ENCODE data around the gene KCNK4. TPM values are rescaled to one million over a fixed set of nuclear protein-coding genes. Genes with fewer than 3 reads are reported as not detected.

KCNK4 gene
- total and polyA plus RNA-seq, 2 of the 13 experiments (the other 11 are each of a cell fraction or from before 2014, with no cell fraction given): not detected

GRCh38 chr11:64305075-64305690, 14.1 kb downstream of the KCNK4 start, which contains the start of gene ESRRA (continued):
- peak; percentile 17; the same call in 1 of the 2 replicates for TF ChIP-seq FOXK1 (CRISPR knock-in tag; IDR thresholded peaks at IDR 0.05; ENCODE audit: borderline replicate concordance, low read depth)
- TF ChIP-seq, protein P1, sequence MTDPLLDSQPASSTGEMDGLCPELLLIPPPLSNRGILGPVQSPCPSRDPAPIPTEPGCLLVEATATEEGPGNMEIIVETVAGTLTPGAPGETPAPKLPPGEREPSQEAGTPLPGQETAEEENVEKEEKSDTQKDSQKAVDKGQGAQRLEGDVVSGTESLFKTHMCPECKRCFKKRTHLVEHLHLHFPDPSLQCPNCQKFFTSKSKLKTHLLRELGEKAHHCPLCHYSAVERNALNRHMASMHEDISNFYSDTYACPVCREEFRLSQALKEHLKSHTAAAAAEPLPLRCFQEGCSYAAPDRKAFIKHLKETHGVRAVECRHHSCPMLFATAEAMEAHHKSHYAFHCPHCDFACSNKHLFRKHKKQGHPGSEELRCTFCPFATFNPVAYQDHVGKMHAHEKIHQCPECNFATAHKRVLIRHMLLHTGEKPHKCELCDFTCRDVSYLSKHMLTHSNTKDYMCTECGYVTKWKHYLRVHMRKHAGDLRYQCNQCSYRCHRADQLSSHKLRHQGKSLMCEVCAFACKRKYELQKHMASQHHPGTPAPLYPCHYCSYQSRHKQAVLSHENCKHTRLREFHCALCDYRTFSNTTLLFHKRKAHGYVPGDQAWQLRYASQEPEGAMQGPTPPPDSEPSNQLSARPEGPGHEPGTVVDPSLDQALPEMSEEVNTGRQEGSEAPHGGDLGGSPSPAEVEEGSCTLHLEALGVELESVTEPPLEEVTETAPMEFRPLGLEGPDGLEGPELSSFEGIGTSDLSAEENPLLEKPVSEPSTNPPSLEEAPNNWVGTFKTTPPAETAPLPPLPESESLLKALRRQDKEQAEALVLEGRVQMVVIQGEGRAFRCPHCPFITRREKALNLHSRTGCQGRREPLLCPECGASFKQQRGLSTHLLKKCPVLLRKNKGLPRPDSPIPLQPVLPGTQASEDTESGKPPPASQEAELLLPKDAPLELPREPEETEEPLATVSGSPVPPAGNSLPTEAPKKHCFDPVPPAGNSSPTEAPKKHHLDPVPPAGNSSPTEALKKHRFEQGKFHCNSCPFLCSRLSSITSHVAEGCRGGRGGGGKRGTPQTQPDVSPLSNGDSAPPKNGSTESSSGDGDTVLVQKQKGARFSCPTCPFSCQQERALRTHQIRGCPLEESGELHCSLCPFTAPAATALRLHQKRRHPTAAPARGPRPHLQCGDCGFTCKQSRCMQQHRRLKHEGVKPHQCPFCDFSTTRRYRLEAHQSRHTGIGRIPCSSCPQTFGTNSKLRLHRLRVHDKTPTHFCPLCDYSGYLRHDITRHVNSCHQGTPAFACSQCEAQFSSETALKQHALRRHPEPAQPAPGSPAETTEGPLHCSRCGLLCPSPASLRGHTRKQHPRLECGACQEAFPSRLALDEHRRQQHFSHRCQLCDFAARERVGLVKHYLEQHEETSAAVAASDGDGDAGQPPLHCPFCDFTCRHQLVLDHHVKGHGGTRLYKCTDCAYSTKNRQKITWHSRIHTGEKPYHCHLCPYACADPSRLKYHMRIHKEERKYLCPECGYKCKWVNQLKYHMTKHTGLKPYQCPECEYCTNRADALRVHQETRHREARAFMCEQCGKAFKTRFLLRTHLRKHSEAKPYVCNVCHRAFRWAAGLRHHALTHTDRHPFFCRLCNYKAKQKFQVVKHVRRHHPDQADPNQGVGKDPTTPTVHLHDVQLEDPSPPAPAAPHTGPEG (CRISPR knock-in tag; IDR thresholded peaks at IDR 0.05): no peak
- TF ChIP-seq, protein P2, sequence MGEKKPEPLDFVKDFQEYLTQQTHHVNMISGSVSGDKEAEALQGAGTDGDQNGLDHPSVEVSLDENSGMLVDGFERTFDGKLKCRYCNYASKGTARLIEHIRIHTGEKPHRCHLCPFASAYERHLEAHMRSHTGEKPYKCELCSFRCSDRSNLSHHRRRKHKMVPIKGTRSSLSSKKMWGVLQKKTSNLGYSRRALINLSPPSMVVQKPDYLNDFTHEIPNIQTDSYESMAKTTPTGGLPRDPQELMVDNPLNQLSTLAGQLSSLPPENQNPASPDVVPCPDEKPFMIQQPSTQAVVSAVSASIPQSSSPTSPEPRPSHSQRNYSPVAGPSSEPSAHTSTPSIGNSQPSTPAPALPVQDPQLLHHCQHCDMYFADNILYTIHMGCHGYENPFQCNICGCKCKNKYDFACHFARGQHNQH (CRISPR knock-in tag; IDR thresholded peaks at IDR 0.05): peak; percentile 53; the same call in 1 of the 2 replicates
- TF ChIP-seq GMEB1 (CRISPR knock-in tag; IDR thresholded peaks at IDR 0.05; ENCODE audit: borderline replicate concordance): 0 out of 2 replicates have a peak, but pooled peaks have one; percentile 54
- TF ChIP-seq ZNF260 (CRISPR knock-in tag; IDR thresholded peaks at IDR 0.05; ENCODE audit: borderline replicate concordance, low read depth): no peak
- TF ChIP-seq ZNF652 (CRISPR knock-in tag; IDR thresholded peaks at IDR 0.05; ENCODE audit: borderline replicate concordance, low read depth): no peak
- TF ChIP-seq RBM39 (IDR thresholded peaks at IDR 0.05; ENCODE audit: low read depth, low read length, poor library complexity, severe bottlenecking): peak; percentile 6
- TF ChIP-seq RARG (CRISPR knock-in tag; IDR thresholded peaks at IDR 0.05; ENCODE audit: low read depth): no peak
- TF ChIP-seq ZNF362 (CRISPR knock-in tag; IDR thresholded peaks at IDR 0.05; ENCODE audit: borderline replicate concordance): no peak
- no peak for TF ChIP-seq ZNF256 (CRISPR knock-in tag; conservative IDR thresholded peaks at IDR 0.05)
- TF ChIP-seq ZFP82 (CRISPR knock-in tag; IDR thresholded peaks at IDR 0.05; ENCODE audit: borderline replicate concordance): no peak
- no peak for TF ChIP-seq ZNF605 (CRISPR knock-in tag; IDR thresholded peaks at IDR 0.05)
- TF ChIP-seq GABPB1 (CRISPR knock-in tag; IDR thresholded peaks at IDR 0.05): peak; percentile 61; the same call in 1 of the 2 replicates
- no peak for TF ChIP-seq HMGA1 (CRISPR knock-in tag; conservative IDR thresholded peaks at IDR 0.05)
- TF ChIP-seq ZSCAN9 (CRISPR knock-in tag; IDR thresholded peaks at IDR 0.05; ENCODE audit: borderline replicate concordance): no peak; the same call in 1 of the 2 replicates
- TF ChIP-seq HINFP (CRISPR knock-in tag; IDR thresholded peaks at IDR 0.05; ENCODE audit: low read depth): no peak
- TF ChIP-seq ZNF10 (CRISPR knock-in tag; IDR thresholded peaks at IDR 0.05; ENCODE audit: borderline replicate concordance, low read depth): no peak

All from HepG2 (cell line).